HepG2 (cell line): ENCODE measurements around the gene RPTOR. TPM values are rescaled to one million over a fixed set of nuclear protein-coding genes. Genes with fewer than 3 reads are reported as not detected.

Experiments
- AGO2 ChIP-seq: fragments of 200-400 bp; formaldehyde crosslinking; optimal IDR thresholded peaks from 2 replicates; pipeline ENCODE3; 2017; ENCODE audit warnings: mild to moderate bottlenecking, low read depth, low read length, moderate library complexity
- ELK4 ChIP-seq: sonication (generic); formaldehyde crosslinking; IDR thresholded peaks from 2 replicates; pipeline ENCODE4 v1.9.0; 2021; ENCODE audit warnings: missing genetic modification reagents, borderline replicate concordance
- FIP1L1 ChIP-seq: fragments of 200-400 bp; formaldehyde crosslinking; IDR thresholded peaks from 2 replicates; pipeline ENCODE4 v1.6.1; 2018; ENCODE audit warnings: low read depth, mild to moderate bottlenecking, low read length, moderate library complexity, borderline replicate concordance; ENCODE audit not compliant: insufficient read depth
- HNRNPL ChIP-seq: fragments of 200-400 bp; formaldehyde crosslinking; IDR thresholded peaks from 2 replicates; pipeline ENCODE4 v1.6.1; 2017; ENCODE audit warnings: mild to moderate bottlenecking, low read depth, low read length
- MTF1 ChIP-seq: sonication (generic); formaldehyde crosslinking; IDR thresholded peaks from 2 replicates; pipeline ENCODE4 v1.5.0; 2020; ENCODE audit warnings: missing genetic modification reagents
- NFIB ChIP-seq: sonication (generic); formaldehyde crosslinking; IDR thresholded peaks from 2 replicates; pipeline ENCODE4 v1.9.0; 2021; ENCODE audit warnings: missing genetic modification reagents, mild to moderate bottlenecking, borderline replicate concordance
- NPAS2 ChIP-seq: sonication (generic); formaldehyde crosslinking; IDR thresholded peaks from 2 replicates; pipeline ENCODE4 v1.8.0; 2022; ENCODE audit warnings: mild to moderate bottlenecking, missing genetic modification reagents, borderline replicate concordance
- NR0B2 ChIP-seq: sonication (generic); formaldehyde crosslinking; IDR thresholded peaks from 2 replicates; pipeline ENCODE4 v1.4.0; 2020; ENCODE audit warnings: mild to moderate bottlenecking, missing genetic modification reagents
- RAD21 ChIP-seq: fragments of 450-650 bp; formaldehyde crosslinking; IDR thresholded peaks from 2 replicates; pipeline ENCODE4 v1.5.0; 2020; ENCODE audit warnings: mild to moderate bottlenecking
- RFX5 ChIP-seq: IDR thresholded peaks from 2 replicates; pipeline ENCODE4 v1.6.1; 2011; ENCODE audit warnings: low read depth, low read length, improper control_type of control experiment
- ZBTB43 ChIP-seq: sonication (generic); formaldehyde crosslinking; conservative IDR thresholded peaks from 2 replicates; pipeline ENCODE4 v1.4.0; 2020; ENCODE audit warnings: missing genetic modification reagents
- ZNF256 ChIP-seq: sonication (generic); formaldehyde crosslinking; conservative IDR thresholded peaks from 2 replicates; pipeline ENCODE4 v1.4.0; 2020; ENCODE audit warnings: missing genetic modification reagents
- ZNF451 ChIP-seq: sonication (generic); formaldehyde crosslinking; IDR thresholded peaks from 2 replicates; pipeline ENCODE4 v1.5.0; 2020; ENCODE audit warnings: mild to moderate bottlenecking, missing genetic modification reagents
- ZNF564 ChIP-seq: sonication (generic); formaldehyde crosslinking; IDR thresholded peaks from 2 replicates; pipeline ENCODE4 v1.8.1; 2023; ENCODE audit warnings: mild to moderate bottlenecking, missing genetic modification reagents
- ZNF776 ChIP-seq: sonication (generic); formaldehyde crosslinking; IDR thresholded peaks from 2 replicates; pipeline ENCODE4 v1.4.0; 2020; ENCODE audit warnings: mild to moderate bottlenecking, missing genetic modification reagents
- polyA plus RNA-seq, 8 experiments: library from polyadenylated mRNA; depleted of rRNA in 3 of 8; stranded (reverse) in 7 of 8; unstranded in 1 of 8; fragments of >200 nt; fragmentation: Illumina TruSeq in 4 of 8; extraction: Trizol in 4 of 8; gene quantifications; 2 replicates each; pipeline versions ENCODE4 v1.2.1 to v1.2.3, GENCODE V29; 2011 to 2016; ENCODE audit warnings: low read depth in 4 of 8, missing spikeins in 1 of 8, mixed read lengths in 1 of 8; ENCODE audit not compliant: insufficient read depth in 1 of 8
- total RNA-seq, 5 experiments: library from RNA; depleted of rRNA; stranded (reverse); fragments of >200 nt; fragmentation: Illumina TruSeq; extraction: Trizol; gene quantifications; 2 replicates each; pipeline ENCODE4 v1.2.3, GENCODE V29; 2016; ENCODE audit warnings: low read depth in 1 of 5

Gene RPTOR
- total and polyA plus RNA-seq, 2 of the 13 experiments (the other 11 are each of a cell fraction or from before 2014, with no cell fraction given): 6.6 to 25.3 TPM

- peak; percentile 60 for TF ChIP-seq AGO2
- no peak for TF ChIP-seq ZNF451 (CRISPR knock-in tag)
- no peak for TF ChIP-seq ZBTB43 (CRISPR knock-in tag)
- no peak for TF ChIP-seq NFIB (CRISPR knock-in tag)
- no peak for TF ChIP-seq NR0B2 (CRISPR knock-in tag)
- TF ChIP-seq HNRNPL: no peak
- TF ChIP-seq ELK4: peak; percentile 38; the same call in 1 of the 2 replicates
- TF ChIP-seq NPAS2 (CRISPR knock-in tag): no peak
- TF ChIP-seq RFX5: no peak
- TF ChIP-seq ZNF256: no peak
- no peak for TF ChIP-seq MTF1 (CRISPR knock-in tag)
- TF ChIP-seq ZNF564 (CRISPR knock-in tag): no peak
- no peak for TF ChIP-seq ZNF776 (CRISPR knock-in tag)
- TF ChIP-seq FIP1L1: no peak
- TF ChIP-seq RAD21 (CRISPR knock-in tag): no peak
- TF ChIP-seq, all 625 proteins: peak for 3
Observed at GRCh38 chr17:80951121-80952090, 406.8 kb downstream of the RPTOR start (continued).
